ENCODE measurements around the gene C3orf62.

C3orf62 gene

GRCh38 chr3:49276475-49277382 is at the start of gene C3orf62:
Gene C3orf62 (minus strand): TSS chr3:49277232. CDS start chr3:49276872, 360 bp downstream.
- DNase-seq, result no peak

- no peak for DNase-seq
These were observed 47.7 kb upstream of the C3orf62 start for GRCh38 chr3:49324768-49325167.

- DNase-seq, result no peak
These were observed 39.8 kb upstream of the C3orf62 start for GRCh38 chr3:49316696-49317457.

GRCh38 chr3:49313896-49314688 is 37.1 kb upstream of the C3orf62 start:
- DNase-seq, result no peak

GRCh38 chr3:49311283-49311682 is 34.3 kb upstream of the C3orf62 start:
- no peak for DNase-seq

GRCh38 chr3:49310677-49311076 is 33.6 kb upstream of the C3orf62 start:
- DNase-seq, result no peak

- DNase-seq, result no peak
These were observed 28.6 kb upstream of the C3orf62 start for GRCh38 chr3:49305608-49306007.

- no peak for DNase-seq
These were observed 25.6 kb upstream of the C3orf62 start for GRCh38 chr3:49302613-49303012.

- no peak for DNase-seq
These were observed 23.6 kb upstream of the C3orf62 start for GRCh38 chr3:49300595-49300994.

GRCh38 chr3:49298511-49298910 is 21.5 kb upstream of the C3orf62 start:
- DNase-seq, result no peak

GRCh38 chr3:49296781-49297411 is 19.9 kb upstream of the C3orf62 start:
- no peak for DNase-seq

GRCh38 chr3:49295489-49296058 is 18.5 kb upstream of the C3orf62 start:
- DNase-seq, result no peak

GRCh38 chr3:49294343-49294742 is 17.3 kb upstream of the C3orf62 start:
- no peak for DNase-seq

GRCh38 chr3:49283997-49284396 is 7.0 kb upstream of the C3orf62 start:
- no peak for DNase-seq

GRCh38 chr3:49279376-49279775 is 2.3 kb upstream of the C3orf62 start:
- no peak for DNase-seq

- no peak for DNase-seq
These were observed 1.5 kb upstream of the C3orf62 start for GRCh38 chr3:49278548-49278947.

GRCh38 chr3:49277383-49277775 is 347 bp upstream of the C3orf62 start:
- no peak for DNase-seq

GRCh38 chr3:49273825-49274532 is 3.1 kb downstream of the C3orf62 start:
- no peak for DNase-seq

- no peak for DNase-seq
These were observed 6.0 kb downstream of the C3orf62 start for GRCh38 chr3:49271047-49271446.

GRCh38 chr3:49270156-49270500 is 6.9 kb downstream of the C3orf62 start:
- no peak for DNase-seq

- DNase-seq, result no peak
These were observed 7.4 kb downstream of the C3orf62 start for GRCh38 chr3:49269443-49270155.

Measured in NCI-H446 treated with DMSO at 0.1 percent for 48 hours (cell line).